IMR-90 (cell line): ENCODE data around the gene VAC14. TPM values are rescaled to one million over a fixed set of nuclear protein-coding genes. Genes with fewer than 3 reads are reported as not detected.
"Not testable (repeated sequence)": the region's sequence is repeated elsewhere in the genome, so short reads cannot be mapped to it uniquely, and the experiment has no call there.

Experiments
- ATAC-seq: fragments of 200-7000 bp; cut with Tn5 transposase; 2 replicates; pipeline ENCODE4 v1.9.1; 2020; ENCODE audit warnings: low read depth, mild to moderate bottlenecking, moderate library complexity
- BruUV-seq: library from RNA; stranded (reverse); fragments of 400-500 nt; replicated peaks from 2 replicates; lab custom pipeline; 2021; lab: Mats Ljungman, UMichigan
- CTCF ChIA-PET: fragments of 300-600 bp; formaldehyde crosslinking; extraction: SDS; loops from one replicate; lab custom pipeline; 2021; ENCODE audit warnings: antibody characterized with exemption; lab: Yijun Ruan, JAX
- POLR2A ChIA-PET: fragments of 300-600 bp; sonication (Branson Sonifier 250); formaldehyde crosslinking; loops from one replicate; lab custom pipeline; 2022; ENCODE audit warnings: antibody characterized with exemption; ENCODE audit not compliant: unreplicated experiment; lab: Charles Lee
- DNase-seq: peaks from one replicate; pipeline ENCODE4 v3.0.0; 2013
- H2AFZ ChIP-seq: replicated peaks from 2 replicates; pipeline ENCODE3; 2013; ENCODE audit warnings: low read length, mild to moderate bottlenecking; ENCODE audit not compliant: poor library complexity
- H2AK5ac ChIP-seq: 2 replicates; pipeline ENCODE4 v1.6.1; 2013; ENCODE audit warnings: low read depth, low read length, inconsistent platforms
- H2AK9ac ChIP-seq: replicated peaks from 2 replicates; pipeline ENCODE3; 2013; ENCODE audit warnings: mild to moderate bottlenecking, low read depth, low read length, moderate library complexity; ENCODE audit not compliant: poor library complexity
- H2BK120ac ChIP-seq: 2 replicates; pipeline ENCODE4 v1.6.1; 2013; ENCODE audit warnings: low read depth, low read length, inconsistent platforms
- H2BK15ac ChIP-seq: 3 replicates; pipeline ENCODE4 v1.6.1; 2013; ENCODE audit warnings: low read depth, low read length, inconsistent platforms
- H2BK20ac ChIP-seq: 2 replicates; pipeline ENCODE4 v1.6.1; 2013; ENCODE audit warnings: low read depth, mild to moderate bottlenecking, inconsistent platforms, low read length, moderate library complexity
- H2BK5ac ChIP-seq: 2 replicates; pipeline ENCODE4 v1.6.1; 2013; ENCODE audit warnings: mild to moderate bottlenecking, low read depth, low read length, inconsistent platforms; ENCODE audit not compliant: poor library complexity, severe bottlenecking
- H3K14ac ChIP-seq: replicated peaks from 2 replicates; pipeline ENCODE4 v1.6.1; 2013; ENCODE audit warnings: low read depth, low read length, inconsistent platforms
- H3K18ac ChIP-seq: 2 replicates; pipeline ENCODE4 v1.6.1; 2013; ENCODE audit warnings: low read depth, low read length, control low read depth
- H3K23ac ChIP-seq: 2 replicates; pipeline ENCODE4 v1.6.1; 2013; ENCODE audit warnings: low read depth, low read length, inconsistent platforms
- H3K27ac ChIP-seq: 2 replicates; pipeline ENCODE4 v1.5.1; 2013; ENCODE audit warnings: mild to moderate bottlenecking, control low read depth, low read length; ENCODE audit not compliant: insufficient read depth
- H3K27me3 ChIP-seq: 2 replicates; pipeline ENCODE4 v1.6.1; 2013; ENCODE audit warnings: low read length; ENCODE audit not compliant: control insufficient read depth, insufficient read depth
- H3K36me3 ChIP-seq: 2 replicates; pipeline ENCODE4 v1.6.1; 2013; ENCODE audit warnings: low read length, mixed read lengths; ENCODE audit not compliant: control insufficient read depth, insufficient read depth
- H3K4ac ChIP-seq: 2 replicates; pipeline ENCODE4 v1.6.1; 2013; ENCODE audit warnings: low read depth, low read length, inconsistent platforms
- H3K4me1 ChIP-seq: 2 replicates; pipeline ENCODE4 v1.6.1; 2013; ENCODE audit warnings: low read length, mixed read lengths; ENCODE audit not compliant: control insufficient read depth, insufficient read depth
- H3K4me2 ChIP-seq: 2 replicates; pipeline ENCODE4 v1.6.1; 2013; ENCODE audit warnings: low read depth, mild to moderate bottlenecking, control low read depth, low read length, moderate library complexity
- H3K4me3 ChIP-seq: 2 replicates; pipeline ENCODE4 v1.5.1; 2013; ENCODE audit warnings: low read depth, mild to moderate bottlenecking, control low read depth, low read length, moderate library complexity; ENCODE audit not compliant: insufficient read depth
- H3K56ac ChIP-seq: 2 replicates; pipeline ENCODE4 v1.6.1; 2013; ENCODE audit warnings: low read length, inconsistent platforms; ENCODE audit not compliant: insufficient read depth; ENCODE audit errors: extremely low read depth
- H3K79me1 ChIP-seq, 2 experiments: 2 replicates each; pipeline ENCODE4 v1.6.1; 2013; ENCODE audit warnings: low read length in 2 of 2, inconsistent platforms in 1 of 2, low read depth in 1 of 2
- H3K9ac ChIP-seq: 2 replicates; pipeline ENCODE4 v1.6.1; 2013; ENCODE audit warnings: low read depth, low read length, control low read depth
- H3K9me1 ChIP-seq: 2 replicates; pipeline ENCODE4 v1.6.1; 2013; ENCODE audit warnings: low read length, inconsistent platforms; ENCODE audit not compliant: insufficient read depth
- H3K9me3 ChIP-seq: 2 replicates; pipeline ENCODE4 v1.6.1; 2013; ENCODE audit warnings: low read length; ENCODE audit not compliant: control insufficient read depth, insufficient read depth
- H4K20me1 ChIP-seq: 2 replicates; pipeline ENCODE4 v1.6.1; 2013; ENCODE audit warnings: low read length, inconsistent platforms; ENCODE audit not compliant: insufficient read depth
- H4K5ac ChIP-seq: 2 replicates; pipeline ENCODE4 v1.6.1; 2013; ENCODE audit warnings: mild to moderate bottlenecking, low read depth, low read length, control low read depth
- H4K8ac ChIP-seq, 2 experiments: 2 replicates each; pipeline ENCODE4 v1.6.1; 2013; ENCODE audit warnings: low read depth in 2 of 2, low read length in 2 of 2, control low read depth in 1 of 2, inconsistent platforms in 1 of 2
- H4K91ac ChIP-seq: 2 replicates; pipeline ENCODE4 v1.6.1; 2013; ENCODE audit warnings: low read depth, low read length, inconsistent platforms; ENCODE audit not compliant: insufficient read depth
- MAFK ChIP-seq: IDR thresholded peaks from 2 replicates; pipeline ENCODE4 v1.6.1; 2012; ENCODE audit warnings: low read depth, low read length, improper control_type of control experiment
- WGBS, 2 experiments: methylation state at CpG; one replicate each; pipeline versions ENCODE4 v1.1.5 to v1.1.7; 2013; ENCODE audit warnings: missing lambda C conversion rate in 2 of 2; ENCODE audit not compliant: insufficient read length in 1 of 2; ENCODE audit errors: extremely low coverage in 2 of 2; 5-methylcytosine and 5-hydroxymethylcytosine counted together
- dilution Hi-C: fragments of 300-500 bp; cut with HindIII; formaldehyde crosslinking; loops from one replicate; pipeline ENCODE4 v1.14.3; 2018; ENCODE audit warnings: low sequenced_read_pairs; ENCODE audit not compliant: unreplicated experiment
- in situ Hi-C: fragments of 300-500 bp; cut with MboI; formaldehyde crosslinking; loops from 3 replicates; pipeline ENCODE4 v1.14.3; 2019; ENCODE audit warnings: low sequenced_read_pairs, inconsistent platforms, mixed read lengths
- intact Hi-C: fragments of 100-400 bp; cut with micrococcal nuclease; formaldehyde crosslinking; loops from 2 replicates; pipeline ENCODE4 v1.10.0; 2022
- polyA plus RNA-seq, 3 experiments: library from polyadenylated mRNA; depleted of rRNA; stranded (reverse); fragments of >200 nt; gene quantifications; 2 replicates each; pipeline ENCODE4 v1.2.3, GENCODE V29; 2012; ENCODE audit warnings: low replicate concordance in 1 of 3
- total RNA-seq: library from RNA; depleted of rRNA; stranded (reverse); fragments of >200 nt; gene quantifications from 2 replicates; pipeline ENCODE4 v1.2.3, GENCODE V29; 2012

Gene VAC14
- total and polyA plus RNA-seq, 2 of the 4 experiments (the other 2 are of a cell fraction) = 21.1 to 40.2 TPM

GRCh38 chr16:70742967-70743366 is 58.0 kb downstream of the VAC14 start:
- H4K8ac ChIP-seq, CTCF ChIA-PET: not testable (repeated sequence)

More at GRCh38 chr16:70742967-70743366, 58.0 kb downstream of the VAC14 start:
- H3K4me2 ChIP-seq, H3K18ac ChIP-seq, H2AFZ ChIP-seq, H2BK5ac ChIP-seq, H4K91ac ChIP-seq, H3K14ac ChIP-seq, H3K9ac ChIP-seq, H3K36me3 ChIP-seq, H3K56ac ChIP-seq, H4K20me1 ChIP-seq, POLR2A ChIA-PET, H2AK5ac ChIP-seq, BruUV-seq, H2AK9ac ChIP-seq, H2BK120ac ChIP-seq, H3K23ac ChIP-seq, H3K27ac ChIP-seq, H3K27me3 ChIP-seq, ATAC-seq, DNase-seq, H3K9me3 ChIP-seq, H3K4ac ChIP-seq, dilution Hi-C loops, H3K4me3 ChIP-seq, H4K5ac ChIP-seq, H2BK15ac ChIP-seq, in situ Hi-C loops, H2BK20ac ChIP-seq, intact Hi-C loops: not testable (repeated sequence)
- Histone ChIP-seq H3K9me1 (peaks cover 44% of the 10 kb centered on the region), H3K79me1 (peaks cover 1 to 68% of the 10 kb centered on the region in 2 experiments; a peak in 3 of 4 replicates), H3K4me1 (peaks cover 51% of the 10 kb centered on the region)
- TF ChIP-seq MAFK = peak; percentile 52
- 100% methylated on average over 3 of the region's 9 CpGs; no CpG with 5 or more reads in 1 of the 2 experiments for WGBS, 2 experiments
